Renal pelvis (tissue), 4 donors: ENCODE data around the gene KIAA0586. TPM values are rescaled to one million over a fixed set of nuclear protein-coding genes. Genes with fewer than 3 reads are reported as not detected.
"Not testable (repeated sequence)": the region's sequence is repeated elsewhere in the genome, so short reads cannot be mapped to it uniquely, and the experiment has no call there.

Experiments
- DNase-seq: peaks from one replicate; pipeline ENCODE4 v3.0.0-alpha.2; 2013
- polyA plus RNA-seq, 3 donors: library from polyadenylated mRNA; unstranded; fragments of 120-200 nt; gene quantifications; one replicate each; pipeline ENCODE4 v1.2.1, GENCODE V29; 2013; ENCODE audit not compliant: insufficient read length in 3 of 3

KIAA0586 gene
- polyA plus RNA-seq, 3 donors: 12.1 to 25.1 (median 21.3) TPM

GRCh38 chr14:58547649-58548048 is 120.1 kb downstream of the KIAA0586 start:
- DNase-seq: no peak

GRCh38 chr14:58549105-58549757 is 121.7 kb downstream of the KIAA0586 start:
- peak; percentile 42 for DNase-seq

- DNase-seq: no peak
These were observed 126.4 kb downstream of the KIAA0586 start for GRCh38 chr14:58553959-58554358.

GRCh38 chr14:58555647-58556046 is 128.1 kb downstream of the KIAA0586 start:
- no peak for DNase-seq

GRCh38 chr14:58557242-58557641 is 129.7 kb downstream of the KIAA0586 start:
- DNase-seq: no peak

GRCh38 chr14:58560208-58560607 is 132.7 kb downstream of the KIAA0586 start:
- peak; percentile 17 for DNase-seq

GRCh38 chr14:58562141-58562540 is 134.6 kb downstream of the KIAA0586 start:
- no peak for DNase-seq

- no peak for DNase-seq
These were observed 136.5 kb downstream of the KIAA0586 start for GRCh38 chr14:58563978-58564377.

- no peak for DNase-seq
These were observed 138.3 kb downstream of the KIAA0586 start for GRCh38 chr14:58565832-58566231.

GRCh38 chr14:58566979-58567378 is 139.5 kb downstream of the KIAA0586 start:
- no peak for DNase-seq

GRCh38 chr14:58568322-58568721 is 140.8 kb downstream of the KIAA0586 start:
- DNase-seq: no peak

GRCh38 chr14:58571256-58571655 is 143.7 kb downstream of the KIAA0586 start:
- DNase-seq: no peak

GRCh38 chr14:58571769-58572472 is 144.4 kb downstream of the KIAA0586 start:
- peak; percentile 60 for DNase-seq

GRCh38 chr14:58572473-58572853 is 144.9 kb downstream of the KIAA0586 start:
- no peak for DNase-seq

GRCh38 chr14:58572863-58573262 is 145.3 kb downstream of the KIAA0586 start:
- DNase-seq: no peak

- DNase-seq: no peak
These were observed 147.1 kb downstream of the KIAA0586 start for GRCh38 chr14:58574623-58575022.

GRCh38 chr14:58575956-58576355 is 148.4 kb downstream of the KIAA0586 start:
- DNase-seq: no peak

GRCh38 chr14:58580035-58580434 is 152.5 kb downstream of the KIAA0586 start:
- not testable (repeated sequence) for DNase-seq

GRCh38 chr14:58581389-58581788 is 153.9 kb downstream of the KIAA0586 start:
- not testable (repeated sequence) for DNase-seq

- no peak for DNase-seq
These were observed 156.9 kb downstream of the KIAA0586 start for GRCh38 chr14:58584383-58584782.

- no peak for DNase-seq
These were observed 159.8 kb downstream of the KIAA0586 start for GRCh38 chr14:58587271-58587670.

- not testable (repeated sequence) for DNase-seq
These were observed 160.8 kb downstream of the KIAA0586 start for GRCh38 chr14:58588321-58588720.

- no peak for DNase-seq
These were observed 166.5 kb downstream of the KIAA0586 start for GRCh38 chr14:58593977-58594376.

GRCh38 chr14:58597041-58597440 is 169.5 kb downstream of the KIAA0586 start:
- DNase-seq: no peak
